HepG2 (cell line): ENCODE measurements around the gene CLCN2. TPM values are rescaled to one million over a fixed set of nuclear protein-coding genes. Genes with fewer than 3 reads are reported as not detected.

Source experiments
- ATAC-seq: fragments of 200-7000 bp; cut with Tn5 transposase; 3 replicates; pipeline ENCODE4 v1.9.1; 2020; ENCODE audit warnings: mild to moderate bottlenecking, moderate library complexity
- BruUV-seq: library from RNA; stranded (reverse); fragments of 400-500 nt; replicated peaks from 2 replicates; lab custom pipeline; 2021; lab: Mats Ljungman, UMichigan
- CTCF ChIA-PET: fragments of 300-600 bp; formaldehyde crosslinking; extraction: SDS; loops from one replicate; lab custom pipeline; 2021; ENCODE audit warnings: low total read pairs, inconsistent platforms, low intra/inter-chr PET ratio; lab: Yijun Ruan, JAX
- POLR2A ChIA-PET: fragments of 350-600 bp; sonication (Branson Sonifier 250); formaldehyde crosslinking; loops from one replicate; lab custom pipeline; 2020; ENCODE audit warnings: antibody characterized with exemption, inconsistent platforms; lab: Yijun Ruan, JAX
- DNase-seq: peaks from one replicate; pipeline ENCODE4 v3.0.0-alpha.2; 2015; ENCODE audit warnings: low spot score
- FAIRE-seq: peaks from 3 replicates; lab custom pipeline; 2011; peaks lifted over from hg19 to GRCh38; lab: Jason Lieb, UNC
- H2AFZ ChIP-seq: one replicate; pipeline ENCODE4 v1.6.1; 2011; ENCODE audit warnings: low read length, inconsistent platforms
- H3K27ac ChIP-seq: fragments of 300-600 bp; 3 replicates; pipeline ENCODE4 v1.8.0; 2011; ENCODE audit warnings: mixed run types, mild to moderate bottlenecking, mixed read lengths, low read length, inconsistent platforms; ENCODE audit not compliant: insufficient read depth; ENCODE audit errors: extremely low read length
- H3K27me3 ChIP-seq, 2 experiments: fragments of 200-600 bp in 1 of 2; 2 replicates in 1 of 2; 3 replicates in 1 of 2; pipeline versions ENCODE4 v1.6.0 to v1.8.0; 2011; ENCODE audit warnings: low read length in 2 of 2, mild to moderate bottlenecking in 2 of 2, moderate library complexity in 2 of 2, inconsistent platforms in 1 of 2; ENCODE audit not compliant: insufficient read depth in 2 of 2, control insufficient read depth in 1 of 2
- H3K36me3 ChIP-seq, 2 experiments: fragments of 200-600 bp in 1 of 2; replicated peaks in 1 of 2; 2 replicates in 1 of 2; 3 replicates in 1 of 2; pipeline versions ENCODE4 v1.5.1 to v1.8.0; 2011; ENCODE audit warnings: low read length in 2 of 2, inconsistent platforms in 1 of 2; ENCODE audit not compliant: insufficient read depth in 2 of 2, control insufficient read depth in 1 of 2
- H3K4me1 ChIP-seq: 2 replicates; pipeline ENCODE4 v1.5.1; 2012; ENCODE audit warnings: low read length, inconsistent platforms; ENCODE audit not compliant: insufficient read depth
- H3K4me2 ChIP-seq: 2 replicates; pipeline ENCODE4 v1.6.0; 2011; ENCODE audit warnings: low read depth, low read length, inconsistent platforms
- H3K4me3 ChIP-seq, 3 experiments: fragments of 200-600 bp in 1 of 3; sonication (generic), shearing (Covaris generic) in 1 of 3; replicated peaks in 1 of 3; 2 replicates each; pipeline ENCODE4 v1.5.1; 2011 to 2016; ENCODE audit warnings: low read length in 3 of 3, inconsistent platforms in 2 of 3, low read depth in 2 of 3, mild to moderate bottlenecking in 2 of 3, control low read depth in 1 of 3, mixed read lengths in 1 of 3; ENCODE audit not compliant: insufficient read depth in 1 of 3
- H3K79me2 ChIP-seq: one replicate; pipeline ENCODE4 v1.6.1; 2011; ENCODE audit warnings: low read length, inconsistent platforms; ENCODE audit not compliant: insufficient read depth
- H3K9ac ChIP-seq: 2 replicates; pipeline ENCODE4 v1.6.0; 2011; ENCODE audit warnings: mild to moderate bottlenecking, low read depth, low read length, inconsistent platforms; ENCODE audit not compliant: insufficient read depth
- H3K9me3 ChIP-seq: 2 replicates; pipeline ENCODE4 v1.5.1; 2012; ENCODE audit warnings: mild to moderate bottlenecking, low read length
- H4K20me1 ChIP-seq: 2 replicates; pipeline ENCODE4 v1.6.0; 2011; ENCODE audit warnings: inconsistent platforms, mild to moderate bottlenecking, low read length, moderate library complexity; ENCODE audit not compliant: insufficient read depth
- BHLHE40 ChIP-seq: IDR thresholded peaks from 2 replicates; pipeline ENCODE4 v1.6.1; 2011; ENCODE audit warnings: low read length, improper control_type of control experiment
- FIP1L1 ChIP-seq: fragments of 200-400 bp; formaldehyde crosslinking; IDR thresholded peaks from 2 replicates; pipeline ENCODE4 v1.6.1; 2018; ENCODE audit warnings: low read depth, mild to moderate bottlenecking, low read length, moderate library complexity, borderline replicate concordance; ENCODE audit not compliant: insufficient read depth
- FOSL1 ChIP-seq: sonication (generic); formaldehyde crosslinking; IDR thresholded peaks from 2 replicates; pipeline ENCODE4 v1.9.0; 2021; ENCODE audit warnings: missing genetic modification reagents, borderline replicate concordance
- JUND ChIP-seq: sonication (generic); formaldehyde crosslinking; IDR thresholded peaks from 2 replicates; pipeline ENCODE4 v1.8.0; 2022; ENCODE audit warnings: mild to moderate bottlenecking, missing genetic modification reagents
- XBP1 ChIP-seq: sonication (generic); formaldehyde crosslinking; IDR thresholded peaks from 2 replicates; pipeline ENCODE4 v1.5.0; 2020; ENCODE audit warnings: missing genetic modification reagents
- WGBS: methylation state at CpG from one replicate; pipeline ENCODE4 v1.1.6; 2017; ENCODE audit warnings: low lambda C conversion rate; 5-methylcytosine and 5-hydroxymethylcytosine counted together
- in situ Hi-C: cut with HindIII; loops from 2 replicates; pipeline ENCODE4 v1.10.0; 2017; ENCODE audit warnings: low pct_unique_long_range_greater_than_20kb; ENCODE audit not compliant: extremely low pct_ligation_motif_present
- intact Hi-C: fragments of 100-400 bp; cut with micrococcal nuclease; formaldehyde crosslinking; loops from one replicate; pipeline ENCODE4 v1.10.0; 2022; ENCODE audit not compliant: unreplicated experiment
- polyA plus RNA-seq, 8 experiments: library from polyadenylated mRNA; depleted of rRNA in 3 of 8; stranded (reverse) in 7 of 8; unstranded in 1 of 8; fragments of >200 nt; fragmentation: Illumina TruSeq in 4 of 8; extraction: Trizol in 4 of 8; gene quantifications; 2 replicates each; pipeline versions ENCODE4 v1.2.1 to v1.2.3, GENCODE V29; 2011 to 2016; ENCODE audit warnings: low read depth in 4 of 8, missing spikeins in 1 of 8, mixed read lengths in 1 of 8; ENCODE audit not compliant: insufficient read depth in 1 of 8
- total RNA-seq, 5 experiments: library from RNA; depleted of rRNA; stranded (reverse); fragments of >200 nt; fragmentation: Illumina TruSeq; extraction: Trizol; gene quantifications; 2 replicates each; pipeline ENCODE4 v1.2.3, GENCODE V29; 2016; ENCODE audit warnings: low read depth in 1 of 5
- TF ChIP-seq, protein P1 (sequence below): sonication (generic); formaldehyde crosslinking; conservative IDR thresholded peaks from 2 replicates; pipeline ENCODE4 v1.8.0; 2022; ENCODE audit warnings: low read depth, missing genetic modification reagents
- TF ChIP-seq, protein P2 (sequence below): sonication (generic); formaldehyde crosslinking; IDR thresholded peaks from 2 replicates; pipeline ENCODE4 v1.5.1; 2020; ENCODE audit warnings: mild to moderate bottlenecking, missing genetic modification reagents, moderate library complexity

The CLCN2 gene
- total and polyA plus RNA-seq, 2 of the 13 experiments (the other 11 are each of a cell fraction or from before 2014, with no cell fraction given), result 11.4 to 13.5 TPM

DNA sequence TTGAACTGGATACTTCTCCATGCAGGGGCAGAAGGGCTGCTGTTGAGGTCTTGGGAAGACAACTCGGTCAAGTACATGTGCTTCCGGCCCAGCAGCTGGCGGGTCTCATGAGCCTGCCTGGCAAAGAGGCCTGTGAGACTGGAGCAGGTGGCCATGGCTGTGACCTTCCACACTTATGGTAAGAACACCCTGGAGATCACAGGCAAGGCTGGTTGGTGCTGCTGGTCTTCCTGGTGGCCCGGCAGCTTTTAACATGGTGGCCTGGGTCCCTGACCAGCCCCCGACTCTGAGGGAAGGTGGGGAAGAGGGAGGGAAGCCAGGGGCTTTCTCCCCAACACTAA, 33.9 kb upstream of the CLCN2 start:
- CTCF ChIA-PET, result no interaction called here
- TF ChIP-seq, protein P1, sequence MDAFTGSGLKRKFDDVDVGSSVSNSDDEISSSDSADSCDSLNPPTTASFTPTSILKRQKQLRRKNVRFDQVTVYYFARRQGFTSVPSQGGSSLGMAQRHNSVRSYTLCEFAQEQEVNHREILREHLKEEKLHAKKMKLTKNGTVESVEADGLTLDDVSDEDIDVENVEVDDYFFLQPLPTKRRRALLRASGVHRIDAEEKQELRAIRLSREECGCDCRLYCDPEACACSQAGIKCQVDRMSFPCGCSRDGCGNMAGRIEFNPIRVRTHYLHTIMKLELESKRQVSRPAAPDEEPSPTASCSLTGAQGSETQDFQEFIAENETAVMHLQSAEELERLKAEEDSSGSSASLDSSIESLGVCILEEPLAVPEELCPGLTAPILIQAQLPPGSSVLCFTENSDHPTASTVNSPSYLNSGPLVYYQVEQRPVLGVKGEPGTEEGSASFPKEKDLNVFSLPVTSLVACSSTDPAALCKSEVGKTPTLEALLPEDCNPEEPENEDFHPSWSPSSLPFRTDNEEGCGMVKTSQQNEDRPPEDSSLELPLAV (CRISPR knock-in tag), result no peak
- no peak for TF ChIP-seq FOSL1 (CRISPR knock-in tag)
- TF ChIP-seq, protein P2, sequence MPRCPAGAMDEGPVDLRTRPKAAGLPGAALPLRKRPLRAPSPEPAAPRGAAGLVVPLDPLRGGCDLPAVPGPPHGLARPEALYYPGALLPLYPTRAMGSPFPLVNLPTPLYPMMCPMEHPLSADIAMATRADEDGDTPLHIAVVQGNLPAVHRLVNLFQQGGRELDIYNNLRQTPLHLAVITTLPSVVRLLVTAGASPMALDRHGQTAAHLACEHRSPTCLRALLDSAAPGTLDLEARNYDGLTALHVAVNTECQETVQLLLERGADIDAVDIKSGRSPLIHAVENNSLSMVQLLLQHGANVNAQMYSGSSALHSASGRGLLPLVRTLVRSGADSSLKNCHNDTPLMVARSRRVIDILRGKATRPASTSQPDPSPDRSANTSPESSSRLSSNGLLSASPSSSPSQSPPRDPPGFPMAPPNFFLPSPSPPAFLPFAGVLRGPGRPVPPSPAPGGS (CRISPR knock-in tag), result no peak
- no peak for TF ChIP-seq FIP1L1
- TF ChIP-seq JUND (CRISPR knock-in tag), result no peak
- TF ChIP-seq BHLHE40, result no peak
- TF ChIP-seq XBP1, result no peak
- no peak overlapping the region for H3K9ac ChIP-seq
- POLR2A ChIA-PET, result interaction anchor here (0.9 to 1.5 kb wide), 2 partner anchors 18 to 33 kb away, joined by 3 to 6 read pairs; partner anchors contain the start of gene THPO
- in situ Hi-C loops (no loop called here), intact Hi-C loops (no loop called here)
- BruUV-seq, result no TSS peak
- no peaks in the 10 kb centered on the region for H3K79me2 ChIP-seq
- 42% methylated on average over 2 of the region's 5 CpGs for WGBS
- H3K9me3 ChIP-seq, result no peaks in the 10 kb centered on the region
- ATAC-seq (no peak), DNase-seq (no peak), FAIRE-seq (no peak)
- H2AFZ ChIP-seq, result no peak overlapping the region
- no peaks in the 10 kb centered on the region for H3K4me1 ChIP-seq
- no peak overlapping the region for H3K4me3 ChIP-seq
- H3K36me3 ChIP-seq, result no peaks in the 10 kb centered on the region
- H3K4me2 ChIP-seq, result no peak overlapping the region
- H3K27me3 ChIP-seq, result peaks cover 0 to 4% of the 10 kb centered on the region in 2 experiments; a peak in 1 of 5 replicates
- H3K27ac ChIP-seq, result no peak overlapping the region
- H4K20me1 ChIP-seq, result no peaks in the 10 kb centered on the region
